GM06990 (cell line): Measurements from ENCODE around the gene HOXD9.

Experiments used
- DNase-seq: peaks from one replicate; pipeline ENCODE4 v3.0.0-alpha.2; 2011; ENCODE audit not compliant: insufficient read length; ENCODE audit errors: extremely low read depth
- H3K27me3 ChIP-seq: replicated peaks from 2 replicates; pipeline ENCODE4 v1.6.0; 2011; ENCODE audit warnings: low read length; ENCODE audit not compliant: control insufficient read depth, insufficient read depth
- H3K36me3 ChIP-seq: 2 replicates; pipeline ENCODE4 v1.5.1; 2011; ENCODE audit warnings: low read length; ENCODE audit not compliant: control insufficient read depth, insufficient read depth
- H3K4me3 ChIP-seq: replicated peaks from 2 replicates; pipeline ENCODE4 v1.5.1; 2011; ENCODE audit warnings: low read depth, mild to moderate bottlenecking, control low read depth, low read length
- CTCF ChIP-seq: IDR thresholded peaks from 2 replicates; pipeline ENCODE4 v1.5.1; 2011; ENCODE audit warnings: low read length, control low read depth, mild to moderate bottlenecking, inconsistent platforms; ENCODE audit not compliant: insufficient read depth, poor library complexity, severe bottlenecking

Gene HOXD9

GRCh38 chr2:176096986-176097819 is 25.3 kb upstream of the HOXD9 start:
- DNase-seq = peak; percentile 67
- no peaks in the 10 kb centered on the region; the same call in 1 of the 2 replicates for H3K27me3 ChIP-seq
- H3K36me3 ChIP-seq = no peaks in the 10 kb centered on the region

GRCh38 chr2:176097820-176098365 is 24.6 kb upstream of the HOXD9 start:
- no peaks in the 10 kb centered on the region; the same call in 1 of the 2 replicates for H3K27me3 ChIP-seq
- no peak for TF ChIP-seq CTCF
- no peaks in the 10 kb centered on the region for H3K36me3 ChIP-seq
- DNase-seq = no peak
- no peak overlapping the region for H3K4me3 ChIP-seq

More at GRCh38 chr2:176096986-176097819, 25.3 kb upstream of the HOXD9 start:
- H3K4me3 ChIP-seq = peak overlapping the region; percentile 31
- peak; percentile 80 for TF ChIP-seq CTCF

GRCh38 chr2:176098366-176099158 is 24.0 kb upstream of the HOXD9 start:
- Histone ChIP-seq H3K4me3 (no peak overlapping the region), H3K36me3 (no peaks in the 10 kb centered on the region), H3K27me3 (no peaks in the 10 kb centered on the region; the same call in 1 of the 2 replicates)
- TF ChIP-seq CTCF = no peak
- no peak for DNase-seq

- Histone ChIP-seq H3K27me3 (no peaks in the 10 kb centered on the region; the same call in 1 of the 2 replicates), H3K4me3 (no peak overlapping the region), H3K36me3 (no peaks in the 10 kb centered on the region)
- no peak for DNase-seq
- no peak for TF ChIP-seq CTCF
Measured at GRCh38 chr2:176099159-176099727, 23.3 kb upstream of the HOXD9 start.

- DNase-seq = no peak
- Histone ChIP-seq H3K4me3 (no peak within 1 kb of the TSS), H3K27me3 (no peaks in the 10 kb centered on the region; the same call in 1 of the 2 replicates), H3K36me3 (no peaks in the 10 kb centered on the region)
- TF ChIP-seq CTCF = no peak
Measured at GRCh38 chr2:176099728-176100546, 22.6 kb upstream of the HOXD9 start, which contains the start of gene HOXD12. Gene HOXD12 (plus strand): TSS chr2:176099795. CDS start chr2:176099802, 7 bp downstream.
